Occipital lobe (tissue), 2 donors: Measurements from ENCODE around the gene GAGE10. TPM values are rescaled to one million over a fixed set of nuclear protein-coding genes. Genes with fewer than 3 reads are reported as not detected.

Source experiments
- DNase-seq: peaks from one replicate; lab custom pipeline; 2025; lab: John Stamatoyannopoulos, UW
- total RNA-seq: library from RNA; depleted of rRNA; stranded (reverse); fragments of >200 nt; gene quantifications from one replicate; pipeline ENCODE4 v1.2.3, GENCODE V29; 2014

Gene GAGE10, protein sequence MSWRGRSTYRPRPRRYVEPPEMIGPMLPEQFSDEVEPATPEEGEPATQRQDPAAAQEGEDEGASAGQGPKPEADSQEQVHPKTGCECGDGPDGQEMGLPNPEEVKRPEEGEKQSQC
- not detected for total RNA-seq

DNA sequence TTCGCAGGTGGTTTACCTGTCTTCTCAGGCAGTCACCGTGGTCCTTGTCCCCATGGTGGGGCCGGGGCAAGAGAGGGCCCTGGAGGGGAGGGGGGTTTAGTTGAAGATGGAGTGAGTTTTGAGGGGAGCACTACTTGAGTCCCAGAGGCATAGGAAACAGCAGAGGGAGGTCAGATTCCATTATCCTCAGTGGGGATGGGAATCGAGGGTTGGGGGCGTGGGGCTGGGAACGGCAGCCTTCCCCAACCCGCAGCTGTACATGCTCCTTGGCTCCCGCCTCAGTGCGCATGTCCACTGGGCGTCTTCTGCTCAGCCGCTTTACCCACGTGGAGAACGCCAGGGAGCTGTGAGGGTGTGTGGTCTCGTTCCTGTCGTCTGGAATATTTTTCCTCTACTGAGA, at the start of gene GAGE10:
Gene GAGE10, plus strand, starts transcription at position 301 of the 400 bp plus-strand sequence. CDS start 1,214 bp downstream, outside the sequence.
- DNase-seq: no peak

DNA sequence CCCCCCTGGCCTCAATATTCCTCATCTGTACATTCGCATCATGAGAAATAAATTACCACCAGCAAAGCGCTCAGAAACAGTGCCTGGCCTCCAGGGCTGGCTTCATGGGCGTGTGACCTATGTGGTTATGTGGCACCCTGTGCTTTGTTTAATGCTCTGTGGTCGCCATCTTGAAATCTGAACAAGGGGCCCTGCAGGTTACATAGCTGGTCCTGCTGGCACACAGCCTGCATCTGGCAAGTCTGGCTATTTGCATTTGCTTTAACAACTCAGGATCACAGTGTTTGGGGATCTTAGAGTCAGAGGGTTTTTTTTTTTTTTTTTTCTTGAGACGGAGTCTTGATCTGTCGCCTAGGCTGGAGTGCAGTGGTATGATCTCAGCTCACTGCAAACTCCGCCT, 48.8 kb upstream of the GAGE10 start:
- DNase-seq: no peak

DNA sequence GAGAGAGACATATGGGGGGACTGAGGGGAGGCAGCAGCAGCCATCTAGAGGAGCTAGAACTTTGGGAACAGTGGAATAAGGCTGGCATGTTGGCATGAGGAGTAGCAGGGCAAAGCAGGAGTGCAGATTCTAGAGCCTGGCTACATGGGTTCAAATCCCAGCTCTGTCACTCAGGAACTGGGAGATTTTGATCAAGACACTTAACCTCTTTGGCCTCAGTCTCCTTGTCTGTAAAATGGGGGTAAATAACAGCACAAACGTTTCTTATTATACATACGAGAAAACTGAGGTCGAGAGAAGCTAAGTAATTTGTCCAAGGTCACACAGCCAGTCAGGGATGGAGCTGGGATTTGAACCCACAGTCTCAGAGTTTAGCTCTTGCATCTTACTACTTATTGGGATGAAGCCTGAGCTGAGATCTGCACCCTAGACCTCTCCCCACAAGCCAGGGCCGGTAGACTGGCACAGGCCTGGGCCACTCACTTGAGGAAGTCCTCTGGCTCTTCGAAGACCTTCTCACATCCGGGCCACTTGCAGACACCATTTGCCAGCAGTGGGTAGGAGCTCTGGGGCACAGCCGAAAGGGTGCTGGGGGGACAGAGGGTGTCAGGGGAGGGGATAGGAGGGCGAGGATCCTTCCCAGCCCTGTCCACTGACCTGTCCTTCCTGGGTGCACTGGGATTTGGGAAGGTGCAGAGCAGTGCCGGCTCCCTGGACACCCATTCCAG, 47.0 kb upstream of the GAGE10 start:
- no peak for DNase-seq

DNA sequence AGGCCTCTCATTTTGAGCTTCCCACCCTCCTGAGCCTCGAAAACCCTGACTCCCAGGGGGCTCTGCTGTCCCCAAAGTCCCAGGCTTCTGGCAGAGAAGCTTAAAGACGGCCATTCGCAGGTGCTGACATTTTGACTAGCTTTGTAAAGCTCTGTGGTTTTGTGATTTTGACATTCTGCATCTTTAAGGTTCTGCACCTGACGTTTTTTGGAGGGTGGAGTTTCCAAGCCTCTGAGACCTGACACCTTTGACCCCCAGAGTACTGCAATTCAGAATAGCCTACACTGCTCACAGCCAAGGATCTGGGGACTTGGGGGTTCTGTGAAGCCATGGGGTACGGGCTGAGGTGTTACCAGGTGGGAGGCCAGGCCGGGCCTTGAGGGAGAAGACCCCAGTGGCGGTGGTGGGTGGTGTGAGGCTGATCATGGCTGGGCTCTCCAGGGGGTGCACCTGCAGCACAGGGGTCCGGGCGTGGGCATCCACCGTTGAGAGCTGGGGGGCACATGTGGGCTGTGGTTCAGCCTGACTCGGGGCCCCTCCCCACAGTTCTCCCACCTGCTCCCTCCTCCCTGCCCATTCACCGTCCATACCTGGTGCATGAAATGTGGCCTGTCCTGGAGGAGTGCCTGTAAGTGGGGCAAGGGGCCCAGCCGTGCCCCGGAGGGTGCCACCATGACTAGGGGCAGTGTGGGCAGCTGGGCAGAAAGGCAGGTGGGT, 46.2 kb upstream of the GAGE10 start:
- DNase-seq: no peak

DNA sequence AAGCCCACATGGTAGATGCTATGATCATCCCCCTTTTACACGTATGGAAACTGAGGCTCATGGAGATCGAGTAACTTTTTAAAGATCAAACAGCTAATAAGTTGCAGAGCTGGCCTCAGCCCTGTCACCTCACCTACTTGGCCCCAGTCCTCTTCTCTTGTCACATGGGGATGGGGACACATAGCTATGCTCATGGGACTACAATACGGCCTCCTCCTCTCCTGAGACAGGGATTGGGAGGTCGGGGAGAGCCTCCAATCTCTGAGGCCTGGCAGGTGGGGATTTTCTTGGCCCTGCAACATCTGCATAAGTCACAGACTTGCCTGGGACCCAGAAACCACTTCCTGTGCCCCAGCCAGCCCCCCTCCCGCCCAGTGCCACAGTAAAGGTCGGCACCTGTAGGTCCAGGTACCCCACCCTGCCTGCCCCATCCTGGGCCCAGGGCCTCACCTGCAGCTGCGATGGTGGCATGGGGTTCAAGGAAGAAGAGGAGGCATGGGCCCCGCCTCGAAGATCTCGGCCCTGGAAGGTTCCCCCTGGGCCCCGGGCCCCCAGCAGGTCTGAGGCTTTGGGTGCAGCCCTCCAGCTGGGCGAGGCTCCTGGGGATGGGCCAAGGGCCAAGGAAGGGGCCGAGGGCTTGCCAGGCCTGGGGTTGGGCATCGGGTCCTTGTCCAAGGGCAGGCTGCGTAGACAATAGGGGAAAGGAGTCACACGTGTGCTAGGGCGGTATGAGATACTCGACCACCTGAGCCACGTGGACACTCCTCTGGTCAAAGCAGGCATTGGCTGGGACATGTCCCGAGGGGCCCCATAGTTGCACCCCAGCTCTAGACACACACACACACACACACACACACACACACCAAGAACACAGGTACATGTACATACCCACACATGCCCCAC, 45.3 kb upstream of the GAGE10 start:
- no peak for DNase-seq

DNA sequence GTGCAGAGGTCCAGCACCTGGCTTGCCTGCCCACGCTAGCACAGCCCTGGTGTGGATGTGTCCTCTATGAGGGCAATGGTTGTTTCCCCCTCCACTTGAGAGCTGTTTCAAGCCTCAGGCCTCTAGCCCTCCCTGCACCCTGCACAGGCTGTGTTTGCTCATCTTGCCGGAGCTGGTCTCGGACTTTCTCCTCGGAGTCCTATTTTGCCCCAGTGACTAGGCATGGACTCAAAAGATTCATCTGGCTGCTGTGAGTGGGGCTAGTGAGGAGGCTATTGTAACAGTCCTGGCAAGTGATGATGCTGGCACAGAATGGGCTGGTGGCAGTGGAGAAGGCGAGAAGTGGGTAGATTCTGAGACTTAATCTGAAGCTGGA, 44.7 kb upstream of the GAGE10 start:
- no peak for DNase-seq

DNA sequence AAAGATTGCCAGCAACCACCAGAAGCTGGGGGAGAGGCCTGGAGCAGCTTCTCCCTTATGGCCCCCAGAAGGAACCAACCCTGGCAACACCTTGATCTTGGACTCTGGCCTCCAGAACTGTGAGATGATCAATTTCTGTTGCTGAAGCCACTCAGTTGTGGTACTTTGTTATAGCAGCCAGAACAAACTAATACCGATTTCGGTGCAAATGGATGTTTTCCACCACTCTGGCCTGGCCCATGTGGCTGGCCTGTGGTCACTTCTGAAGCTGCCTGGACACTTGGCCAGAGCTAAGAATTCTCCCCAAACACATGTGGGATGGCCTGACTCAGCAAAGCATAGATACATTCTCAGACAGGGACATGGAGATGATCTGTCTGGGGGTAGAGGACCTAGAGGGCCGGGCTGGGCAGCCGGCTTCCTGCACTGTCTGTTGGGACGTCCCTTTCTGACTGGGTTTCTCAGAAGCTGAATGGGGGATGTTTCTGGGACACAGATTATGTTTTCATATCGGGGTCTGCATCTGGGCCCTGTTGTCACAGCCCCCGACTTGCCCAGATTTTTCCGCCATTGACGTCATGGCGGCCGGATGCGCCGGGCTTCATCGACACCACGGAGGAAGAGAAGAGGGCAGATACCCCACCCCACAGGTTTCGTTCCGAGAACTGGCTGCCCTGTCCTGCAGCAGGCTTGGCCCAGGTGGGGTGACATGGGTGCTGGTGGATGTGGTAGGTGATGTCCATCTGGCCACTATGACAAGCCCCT, 43.0 kb upstream of the GAGE10 start:
- no peak for DNase-seq

DNA sequence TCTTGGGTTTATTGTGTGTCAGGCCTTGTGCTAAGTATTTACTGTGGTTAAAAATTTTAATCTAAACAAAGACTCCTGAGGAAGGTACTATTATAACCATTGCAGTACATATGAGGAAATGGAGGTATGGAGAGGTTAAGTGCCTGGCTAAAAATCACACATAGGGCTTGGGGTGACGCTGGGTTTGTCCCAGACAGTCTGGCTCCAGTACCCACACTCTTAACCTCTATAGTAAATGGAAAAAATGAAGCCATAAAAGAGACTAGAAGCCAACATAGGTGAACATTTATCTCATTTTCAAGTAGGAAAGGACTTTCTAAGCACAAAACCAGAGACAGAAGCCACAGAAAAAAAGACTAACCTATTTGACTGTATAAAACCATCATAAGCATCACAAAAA, 40.8 kb upstream of the GAGE10 start:
- DNase-seq: no peak

DNA sequence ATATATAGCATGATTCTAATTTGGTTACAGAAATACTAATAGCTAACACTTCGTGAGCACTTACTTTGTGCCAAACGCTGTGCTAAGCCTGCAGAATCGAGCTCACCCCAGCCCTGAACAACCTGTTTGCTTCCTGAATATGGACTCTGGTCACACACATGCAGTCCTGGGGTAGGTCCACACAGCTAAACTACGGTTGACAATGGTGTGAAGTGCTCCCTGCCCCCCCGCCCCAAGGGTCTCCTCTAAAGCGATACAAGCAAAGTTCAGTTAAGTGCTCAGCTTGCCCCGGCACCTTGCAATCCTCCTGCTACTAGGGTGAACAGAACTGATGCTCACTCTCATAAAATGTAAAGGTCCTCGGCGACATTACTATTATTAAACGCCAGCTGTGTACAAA, 39.8 kb upstream of the GAGE10 start:
- DNase-seq: no peak

DNA sequence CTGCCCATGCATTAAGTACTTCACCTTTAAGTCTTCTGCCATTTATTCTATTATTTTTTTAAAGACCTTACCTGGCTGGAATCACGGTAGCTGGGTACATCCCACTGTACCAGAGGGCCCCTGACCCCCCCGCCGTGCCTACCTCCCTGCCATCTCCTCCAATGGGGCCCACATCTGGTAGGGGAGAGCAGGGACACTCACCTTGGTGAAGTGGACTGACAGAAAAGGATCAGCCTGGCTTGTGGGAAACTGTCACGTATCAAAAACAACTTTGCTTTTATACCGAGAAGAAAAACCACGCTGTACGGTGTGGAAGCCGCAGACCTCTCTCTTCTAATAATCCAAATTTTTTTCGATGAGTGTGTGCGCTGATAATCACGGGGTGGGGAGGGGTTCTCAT, 39.0 kb upstream of the GAGE10 start, which contains the start of gene FOXP3:
Gene FOXP3, minus strand, starts transcription at position 251 of the 400 bp plus-strand sequence. CDS start 6,205 bp downstream, outside the sequence.
- DNase-seq: no peak

DNA sequence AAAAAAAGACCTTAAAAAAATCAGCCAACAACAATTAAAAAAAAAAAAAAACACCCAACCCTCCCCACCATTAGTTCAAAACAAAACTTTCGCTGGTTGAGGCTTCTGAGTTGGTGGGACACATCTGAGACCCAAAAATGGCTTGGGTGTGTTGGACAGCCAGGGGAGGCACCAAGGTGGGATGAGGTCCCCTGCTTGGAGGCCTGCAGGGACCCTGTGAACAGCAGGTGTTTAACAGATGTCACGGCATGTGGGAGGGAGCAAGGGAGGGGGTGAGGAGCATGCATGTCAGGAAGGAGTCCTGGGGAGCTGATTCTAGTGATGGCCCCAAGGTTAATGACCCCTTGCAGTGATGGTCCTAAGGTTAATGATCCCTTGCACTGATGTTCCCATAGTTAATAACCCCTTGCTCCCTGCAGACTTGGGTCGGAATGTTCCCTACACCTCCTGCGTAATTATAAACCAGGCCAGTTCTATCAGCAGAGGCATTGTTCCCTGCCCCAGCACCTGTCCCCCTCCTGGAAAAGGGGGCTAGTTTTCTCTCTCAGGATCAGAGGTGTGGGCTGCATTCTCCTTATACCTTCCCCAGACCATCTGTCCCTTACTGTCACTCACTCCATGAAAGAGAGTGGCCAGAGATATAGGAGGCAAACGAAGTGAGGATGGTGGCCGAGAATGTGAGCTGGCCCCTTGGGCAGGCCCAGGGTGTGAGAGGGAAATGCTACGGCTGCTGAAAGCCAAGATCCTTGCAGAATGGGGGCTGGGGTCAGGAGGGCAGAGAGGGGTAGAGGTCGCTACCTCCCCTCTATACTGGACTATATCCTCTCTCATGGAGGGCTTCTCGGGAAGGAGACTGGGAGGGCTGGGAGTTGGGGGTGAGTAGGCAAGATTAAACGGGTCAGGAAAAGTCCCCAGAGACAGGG, 36.7 kb upstream of the GAGE10 start:
- no peak for DNase-seq

DNA sequence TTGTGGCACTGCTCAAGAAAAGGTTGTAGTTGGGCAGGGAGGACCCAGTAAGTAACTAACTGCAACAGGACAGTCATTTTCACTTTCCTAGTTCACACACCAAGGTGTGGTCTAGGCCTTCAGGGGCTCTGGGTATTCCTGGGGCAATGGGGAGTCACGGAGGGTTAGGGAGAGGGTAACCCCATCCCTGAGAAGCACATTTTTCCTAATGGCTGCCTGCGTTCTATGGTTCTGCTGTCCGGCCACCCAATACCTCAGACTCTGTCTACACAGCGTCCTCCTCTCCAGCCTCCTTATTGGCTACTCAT, 34.8 kb upstream of the GAGE10 start:
- DNase-seq: no peak

DNA sequence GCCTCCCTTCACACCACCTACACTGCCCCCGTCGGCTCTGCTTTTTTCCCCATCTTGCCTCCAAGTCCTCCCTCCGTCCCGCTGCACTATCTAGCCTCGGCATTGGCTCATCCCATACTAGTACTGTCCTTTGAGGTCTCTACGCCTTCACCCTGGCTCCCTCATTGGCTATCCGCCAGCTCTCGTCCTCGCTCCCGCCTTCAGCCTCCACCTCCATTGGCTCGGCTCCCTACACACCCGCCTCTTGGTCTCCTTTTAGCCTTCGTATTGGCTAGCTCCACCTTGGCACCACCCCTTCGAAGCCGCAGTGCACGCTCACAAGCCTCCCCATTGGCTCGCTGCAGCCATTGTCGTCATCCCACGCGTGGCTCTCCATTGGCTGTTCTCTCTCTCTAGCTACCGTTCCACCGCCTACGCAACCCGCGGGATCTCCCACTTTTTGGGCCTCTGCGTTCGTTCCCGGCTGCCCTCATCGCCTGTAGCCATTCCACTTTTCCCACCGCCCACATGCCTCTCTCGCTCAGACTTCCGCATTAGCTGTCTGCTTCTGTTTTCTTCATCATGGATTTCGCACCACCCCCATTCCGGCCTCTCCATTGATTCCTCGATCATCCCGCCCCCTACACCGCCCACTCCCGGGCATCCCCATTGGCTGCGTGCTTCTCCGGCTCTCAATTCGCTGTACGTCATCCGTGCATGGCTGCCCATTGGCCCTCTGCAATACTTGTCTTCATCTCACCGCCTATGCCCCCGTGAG, 34.3 kb upstream of the GAGE10 start:
- peak; percentile 94 for DNase-seq

DNA sequence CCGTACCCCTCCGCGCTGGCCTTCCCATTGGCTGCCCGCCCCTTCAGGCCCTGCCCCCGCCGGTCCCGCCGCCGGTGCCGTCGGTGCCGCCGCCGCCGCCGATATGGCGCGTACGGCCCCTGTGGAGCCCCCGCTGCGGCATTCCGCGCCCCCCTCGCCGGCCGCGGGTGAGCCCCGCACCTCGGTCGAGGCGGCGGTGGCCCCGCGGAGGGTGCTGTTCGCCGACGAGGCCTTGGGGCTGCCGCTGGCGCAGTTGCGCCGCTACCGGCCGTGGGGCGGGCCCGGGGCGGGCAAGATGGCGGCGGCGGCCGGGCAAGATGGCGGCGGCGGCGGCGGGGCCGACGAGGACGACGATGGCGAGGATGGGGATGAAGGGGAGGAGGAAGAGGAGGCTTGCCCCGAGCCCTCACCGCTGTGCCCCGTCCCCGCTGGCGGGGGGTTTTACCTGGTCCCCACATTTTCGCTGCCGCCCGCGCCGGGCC, 33.6 kb upstream of the GAGE10 start, which contains the start of gene PPP1R3F:
Gene PPP1R3F, plus strand, starts transcription at position 27 of the 482 bp plus-strand sequence. Its CDS starts 77 bp downstream, at position 104.
- DNase-seq: no peak

DNA sequence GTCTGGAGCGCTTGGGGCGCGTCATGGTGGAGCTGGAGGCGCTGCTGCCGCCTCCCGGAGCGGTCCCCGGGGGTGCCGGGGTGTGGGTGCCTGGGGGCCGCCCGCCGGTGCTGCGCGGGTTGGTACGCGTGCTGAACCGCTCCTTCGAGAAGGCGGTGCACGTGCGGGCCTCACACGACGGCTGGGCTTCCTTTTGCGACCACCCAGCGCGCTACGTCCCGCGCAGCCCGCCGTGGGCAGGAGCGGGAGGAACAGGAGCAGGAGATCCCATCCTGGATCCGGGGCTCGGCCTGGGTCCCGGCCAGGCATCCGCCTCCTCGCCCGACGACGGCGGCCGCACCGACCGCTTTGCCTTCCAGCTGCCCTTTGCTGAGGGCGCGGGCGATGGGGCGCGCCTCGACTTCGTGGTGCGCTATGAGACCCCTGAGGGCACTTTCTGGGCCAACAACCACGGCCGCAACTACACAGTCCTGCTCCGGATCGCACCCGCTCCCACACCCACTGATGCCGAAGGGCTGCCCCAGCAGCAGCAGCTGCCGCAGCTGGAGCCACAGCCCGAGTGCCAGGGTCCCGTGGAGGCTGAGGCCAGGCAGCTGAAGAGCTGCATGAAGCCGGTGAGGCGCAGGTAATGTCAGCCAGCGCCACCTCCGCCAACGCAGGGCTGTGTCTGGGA, 33.1 kb upstream of the GAGE10 start:
- DNase-seq: no peak

DNA sequence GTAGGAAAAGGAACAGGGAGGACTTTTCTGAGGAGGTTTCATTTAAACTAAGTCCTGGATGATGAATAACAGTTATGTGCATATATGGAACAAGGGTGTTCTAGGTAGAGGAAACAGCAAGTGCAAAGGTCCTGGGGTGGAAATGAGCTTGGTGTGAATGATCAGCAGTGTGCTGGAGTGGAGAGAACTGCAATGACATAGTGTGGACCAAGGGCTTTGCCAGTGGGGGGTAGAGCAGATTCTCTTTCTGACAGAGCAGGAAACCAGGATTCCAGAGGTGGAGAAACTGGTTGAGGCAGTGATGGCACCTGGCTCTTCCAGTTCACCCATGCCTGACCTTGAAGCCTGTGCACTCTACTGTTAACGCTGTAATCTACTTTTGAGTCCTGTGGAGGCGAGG, 32.1 kb upstream of the GAGE10 start:
- DNase-seq: no peak

DNA sequence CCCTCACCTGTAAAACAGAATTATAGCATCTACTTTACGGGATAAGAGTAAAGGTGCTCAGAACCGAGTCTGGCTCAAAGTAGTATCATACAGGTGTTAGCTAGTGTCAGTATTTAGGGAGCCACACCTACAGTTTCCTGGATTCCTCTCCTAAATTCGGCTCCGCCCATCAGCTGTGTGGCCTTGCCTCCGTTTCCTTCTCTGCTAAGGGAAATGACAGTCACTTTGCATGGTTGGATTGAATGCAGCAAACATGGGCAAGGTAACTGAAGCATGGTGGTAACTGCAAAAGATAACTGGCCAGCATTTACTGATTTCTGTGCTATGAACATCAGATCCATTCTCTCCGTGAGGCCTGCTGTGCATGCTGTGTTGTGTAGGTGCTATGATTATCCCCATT, 31.0 kb upstream of the GAGE10 start:
- DNase-seq: no peak

DNA sequence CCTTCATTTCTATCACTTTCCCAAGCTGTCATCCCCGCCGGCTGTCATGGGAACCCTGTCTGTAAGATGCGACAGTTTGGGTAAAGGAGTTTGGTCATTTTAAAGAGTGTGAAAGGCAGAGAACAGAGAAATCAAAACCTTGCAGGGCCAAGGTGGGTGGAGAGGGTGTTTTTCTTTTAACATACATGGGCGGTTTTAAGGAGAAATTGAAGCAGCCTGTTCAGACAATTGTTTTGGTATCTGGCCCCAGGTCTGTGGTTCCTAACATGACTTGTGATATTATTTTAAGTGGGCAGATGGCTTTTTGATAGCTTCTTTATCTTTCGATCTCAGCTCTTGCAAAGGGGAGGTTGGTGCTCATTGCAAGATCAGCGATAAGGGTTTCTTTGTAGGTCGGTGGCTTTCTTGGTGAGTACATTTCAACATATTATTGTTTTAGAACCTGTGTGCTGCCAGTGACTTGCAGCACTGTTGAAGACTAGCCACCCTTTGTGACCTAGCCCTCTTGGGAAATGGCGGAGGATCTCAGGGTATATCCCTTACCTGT, 30.2 kb upstream of the GAGE10 start:
- DNase-seq: no peak
